PFSK-1 (cell line): ENCODE results near the gene NFIA.

Source experiments
- POLR2AphosphoS5 ChIP-seq: IDR thresholded peaks from 2 replicates; pipeline ENCODE4 v1.6.1; 2012; ENCODE audit warnings: low read depth, mild to moderate bottlenecking, control low read depth, low read length, moderate library complexity
- SIN3A ChIP-seq: IDR thresholded peaks from 2 replicates; pipeline ENCODE4 v1.6.1; 2012; ENCODE audit warnings: mild to moderate bottlenecking, low read length, moderate library complexity, borderline replicate concordance; ENCODE audit not compliant: insufficient read depth

GRCh38 chr1:61379693-61380092 lies 297.3 kb downstream of the NFIA start:
- TF ChIP-seq POLR2AphosphoS5 (no peak), SIN3A (no peak)
